ENCODE measurements around the gene GMDS. TPM values are rescaled to one million over a fixed set of nuclear protein-coding genes. Genes with fewer than 3 reads are reported as not detected.

GMDS gene
- total and polyA plus RNA-seq, 2 donors (not counting 1 experiment from before 2014, with no cell fraction given), result 11.5 to 16.4 TPM

DNA sequence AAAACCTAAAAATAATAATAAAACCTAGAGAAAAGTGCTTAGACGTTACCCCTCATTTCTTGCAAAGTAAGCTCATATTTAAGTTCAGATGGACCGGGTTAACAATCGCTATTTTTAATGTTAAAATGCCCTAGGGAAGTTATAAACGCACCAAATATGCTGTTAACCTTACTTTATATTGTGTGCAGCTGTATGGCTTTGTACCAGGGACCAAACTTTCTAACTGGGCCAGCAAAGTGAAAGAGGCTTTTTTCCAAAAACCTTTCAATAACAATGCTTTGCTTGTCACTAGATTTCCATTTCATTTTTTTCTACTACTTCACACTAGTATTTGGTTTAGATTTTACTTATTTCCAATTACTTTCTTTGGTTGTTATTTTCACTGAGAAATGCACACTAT is 387.2 kb downstream of the GMDS start:
- no peak for ATAC-seq (ENCODE audit: low read depth)
- WGBS (ENCODE audit: insufficient coverage), result no CpG with 5 or more reads among the region's 4 CpGs
- Histone ChIP-seq H3K9me3 (ENCODE audit: control extremely low read depth in 1 of 3, control insufficient read depth in 2 of 3, insufficient read depth in 1 of 3, low read length in 2 of 3) (no peaks in the 10 kb centered on the region), H3K4me1 (ENCODE audit: control insufficient read depth in 2 of 2, insufficient read depth in 2 of 2, low read length in 2 of 2) (peaks cover 18 to 28% of the 10 kb centered on the region in 2 donors), H4K20me1 (ENCODE audit: control insufficient read depth, insufficient read depth, low read length, poor library complexity, severe bottlenecking) (no peaks in the 10 kb centered on the region), H3K36me3 (replicated peaks in 1 of 2; ENCODE audit: control extremely low read depth in 1 of 2, control insufficient read depth in 1 of 2, extremely low read depth in 1 of 2, insufficient read depth in 2 of 2, low read length in 1 of 2) (no peaks in the 10 kb centered on the region), H3K4me2 (replicated peaks; ENCODE audit: low read depth, low read length, poor library complexity, severe bottlenecking) (no peak overlapping the region), H3K9ac (ENCODE audit: low read length) (no peak overlapping the region), H3K27me3 (replicated peaks in 1 of 4; ENCODE audit: control extremely low read depth in 1 of 4, control insufficient read depth in 3 of 4, insufficient read depth in 4 of 4, low read length in 3 of 4) (no peaks in the 10 kb centered on the region), H3K27ac (ENCODE audit: low read length in 2 of 2) (no peak overlapping the region), H3K4me3 (ENCODE audit: control extremely low read depth in 1 of 5, extremely low read depth in 1 of 5, insufficient read depth in 1 of 5, low read depth in 2 of 5, low read length in 4 of 5) (no peak overlapping the region), H2AFZ (ENCODE audit: insufficient read depth, low read depth, low read length, poor library complexity, severe bottlenecking) (no peak overlapping the region), H3K79me2 (ENCODE audit: control insufficient read depth, insufficient read depth, low read length) (no peaks in the 10 kb centered on the region)
- H3K4me1 Mint-ChIP-seq, result peaks cover 33% of the 10 kb centered on the region
- DNase-seq, result no peak
- H3K27me3 Mint-ChIP-seq, result no peaks in the 10 kb centered on the region
- no peaks in the 10 kb centered on the region for H3K9me3 Mint-ChIP-seq (ENCODE audit: insufficient read depth)
- POLR2A ChIA-PET, result no interaction called here
- no peak overlapping the region for H3K27ac Mint-ChIP-seq
- CTCF ChIA-PET, result no interaction called here
- TF ChIP-seq, protein P1, sequence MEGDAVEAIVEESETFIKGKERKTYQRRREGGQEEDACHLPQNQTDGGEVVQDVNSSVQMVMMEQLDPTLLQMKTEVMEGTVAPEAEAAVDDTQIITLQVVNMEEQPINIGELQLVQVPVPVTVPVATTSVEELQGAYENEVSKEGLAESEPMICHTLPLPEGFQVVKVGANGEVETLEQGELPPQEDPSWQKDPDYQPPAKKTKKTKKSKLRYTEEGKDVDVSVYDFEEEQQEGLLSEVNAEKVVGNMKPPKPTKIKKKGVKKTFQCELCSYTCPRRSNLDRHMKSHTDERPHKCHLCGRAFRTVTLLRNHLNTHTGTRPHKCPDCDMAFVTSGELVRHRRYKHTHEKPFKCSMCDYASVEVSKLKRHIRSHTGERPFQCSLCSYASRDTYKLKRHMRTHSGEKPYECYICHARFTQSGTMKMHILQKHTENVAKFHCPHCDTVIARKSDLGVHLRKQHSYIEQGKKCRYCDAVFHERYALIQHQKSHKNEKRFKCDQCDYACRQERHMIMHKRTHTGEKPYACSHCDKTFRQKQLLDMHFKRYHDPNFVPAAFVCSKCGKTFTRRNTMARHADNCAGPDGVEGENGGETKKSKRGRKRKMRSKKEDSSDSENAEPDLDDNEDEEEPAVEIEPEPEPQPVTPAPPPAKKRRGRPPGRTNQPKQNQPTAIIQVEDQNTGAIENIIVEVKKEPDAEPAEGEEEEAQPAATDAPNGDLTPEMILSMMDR (IDR thresholded peaks at IDR 0.05), result no peak
- TF ChIP-seq EZH2 (IDR thresholded peaks at IDR 0.05; ENCODE audit: borderline replicate concordance, insufficient read depth, low read depth, low read length, poor library complexity, severe bottlenecking), result no peak
- no peak overlapping the region for H3K4me3 Mint-ChIP-seq
- intact Hi-C loops (cut with micrococcal nuclease), result no loop called here

DNA sequence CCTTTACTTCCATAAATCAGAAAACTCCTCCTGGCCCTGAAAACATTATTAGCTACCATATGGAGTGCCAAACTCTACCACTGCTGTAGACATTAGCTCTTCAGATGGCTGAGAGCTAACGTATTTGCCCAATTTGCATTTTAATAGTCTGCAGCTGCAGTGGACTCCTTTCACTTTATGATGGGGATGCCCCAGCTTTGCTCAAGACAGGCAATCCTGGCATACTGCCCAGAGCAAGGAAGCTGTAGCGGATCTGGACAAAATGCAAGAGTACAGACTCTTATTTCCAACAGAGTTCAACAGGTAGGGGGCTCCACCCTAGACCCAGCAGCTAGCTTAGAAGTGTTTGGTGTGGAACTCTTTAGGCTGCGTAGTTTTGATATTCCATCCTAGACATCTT is 389.0 kb downstream of the GMDS start:
- Mint-ChIP-seq H3K4me3 (peak overlapping the region; percentile 9), H3K4me1 (peaks cover 31% of the 10 kb centered on the region), H3K27me3 (no peaks in the 10 kb centered on the region), H3K9me3 (ENCODE audit: insufficient read depth) (no peaks in the 10 kb centered on the region), H3K27ac (no peak overlapping the region)
- Histone ChIP-seq H3K4me3 (ENCODE audit: control extremely low read depth in 1 of 5, extremely low read depth in 1 of 5, insufficient read depth in 1 of 5, low read depth in 2 of 5, low read length in 4 of 5) (no peak overlapping the region), H3K27me3 (replicated peaks in 1 of 4; ENCODE audit: control extremely low read depth in 1 of 4, control insufficient read depth in 3 of 4, insufficient read depth in 4 of 4, low read length in 3 of 4) (no peaks in the 10 kb centered on the region), H3K36me3 (replicated peaks in 1 of 2; ENCODE audit: control extremely low read depth in 1 of 2, control insufficient read depth in 1 of 2, extremely low read depth in 1 of 2, insufficient read depth in 2 of 2, low read length in 1 of 2) (no peaks in the 10 kb centered on the region), H3K4me1 (ENCODE audit: control insufficient read depth in 2 of 2, insufficient read depth in 2 of 2, low read length in 2 of 2) (peaks cover 18 to 26% of the 10 kb centered on the region in 2 donors), H3K9ac (ENCODE audit: low read length) (no peak overlapping the region), H2AFZ (ENCODE audit: insufficient read depth, low read depth, low read length, poor library complexity, severe bottlenecking) (no peak overlapping the region), H3K9me3 (ENCODE audit: control extremely low read depth in 1 of 3, control insufficient read depth in 2 of 3, insufficient read depth in 1 of 3, low read length in 2 of 3) (no peaks in the 10 kb centered on the region), H3K79me2 (ENCODE audit: control insufficient read depth, insufficient read depth, low read length) (no peaks in the 10 kb centered on the region), H3K27ac (ENCODE audit: low read length in 2 of 2) (no peak overlapping the region), H4K20me1 (ENCODE audit: control insufficient read depth, insufficient read depth, low read length, poor library complexity, severe bottlenecking) (no peaks in the 10 kb centered on the region), H3K4me2 (replicated peaks; ENCODE audit: low read depth, low read length, poor library complexity, severe bottlenecking) (peak overlapping the region; percentile 43)
- DNase-seq, result peak; percentile 78
- ATAC-seq (ENCODE audit: low read depth), result peak; percentile 76
- WGBS (ENCODE audit: insufficient coverage), result 0% methylated on average over 1 of the region's 3 CpGs
- ChIA-PET CTCF (interaction anchor here (0.7 kb wide), 1 partner anchor 12 kb away, joined by 3 read pairs; no protein-coding TSS in a partner anchor), POLR2A (no interaction called here)
- no peak for TF ChIP-seq EZH2 (IDR thresholded peaks at IDR 0.05; ENCODE audit: borderline replicate concordance, insufficient read depth, low read depth, low read length, poor library complexity, severe bottlenecking)
- TF ChIP-seq, protein P1 (IDR thresholded peaks at IDR 0.05), result peak; percentile 39
- intact Hi-C loops (cut with micrococcal nuclease), result no loop called here
